AG09319 (cell line): ENCODE data around the gene HS2ST1.

Source experiments
- DNase-seq: peaks from one replicate; pipeline ENCODE4 v3.0.0-alpha.2; 2010; ENCODE audit warnings: low read depth; ENCODE audit errors: extremely low read depth
- CTCF ChIP-seq: IDR thresholded peaks from 2 replicates; pipeline ENCODE4 v1.5.1; 2011; ENCODE audit warnings: low read depth, mild to moderate bottlenecking, inconsistent platforms, low read length, moderate library complexity

HS2ST1 gene

GRCh38 chr1:86913896-86914600 is 387 bp upstream of the HS2ST1 start, which contains the start of gene SELENOF:
Gene SELENOF, minus strand, starts transcription at chr1:86914126. Its CDS starts 15 bp downstream, at chr1:86914111.
- peak; percentile 100 for DNase-seq
- TF ChIP-seq CTCF: no peak

GRCh38 chr1:86914998-86915736 is 732 bp downstream of the HS2ST1 start:
- DNase-seq: no peak
- TF ChIP-seq CTCF: no peak

GRCh38 chr1:86915737-86916235 is 1.4 kb downstream of the HS2ST1 start:
- DNase-seq: no peak
- TF ChIP-seq CTCF: no peak

GRCh38 chr1:86916752-86917151 is 2.3 kb downstream of the HS2ST1 start:
- TF ChIP-seq CTCF: no peak
- no peak for DNase-seq

- no peak for DNase-seq
- TF ChIP-seq CTCF: no peak
Measured at GRCh38 chr1:86922445-86922844, 8.0 kb downstream of the HS2ST1 start.

- no peak for DNase-seq
Measured at GRCh38 chr1:86924324-86924960, 10.0 kb downstream of the HS2ST1 start.

More at GRCh38 chr1:86924324-86924960, 10.0 kb downstream of the HS2ST1 start:
- TF ChIP-seq CTCF: no peak
